ENCODE results near the gene CCL13.
"Not testable (repeated sequence)": the region's sequence is repeated elsewhere in the genome, so short reads cannot be mapped to it uniquely, and the experiment has no call there.

- not testable (repeated sequence) for TF ChIP-seq SNAI2 (CRISPR knock-in tag; IDR thresholded peaks at IDR 0.05); OSR1 (CRISPR knock-in tag; IDR thresholded peaks at IDR 0.05); ESRRG (CRISPR knock-in tag; IDR thresholded peaks at IDR 0.05); ISL1 (CRISPR knock-in tag; IDR thresholded peaks at IDR 0.05); PATZ1 (CRISPR knock-in tag; IDR thresholded peaks at IDR 0.05; ENCODE audit: borderline replicate concordance)
Measured at GRCh38 chr17:34327580-34327979, 28.7 kb upstream of the CCL13 start.

Data from SK-N-SH treated with all-trans-retinoic acid at 6 μM for 48 hours (cell line).